NCI-H1436 (cell line): ENCODE data around the gene UGCG.
"Not testable (repeated sequence)": the region's sequence is repeated elsewhere in the genome, so short reads cannot be mapped to it uniquely, and the experiment has no call there.

Experiments
- DNase-seq: peaks from one replicate; lab custom pipeline; 2025; lab: John Stamatoyannopoulos, UW

The UGCG gene

DNA sequence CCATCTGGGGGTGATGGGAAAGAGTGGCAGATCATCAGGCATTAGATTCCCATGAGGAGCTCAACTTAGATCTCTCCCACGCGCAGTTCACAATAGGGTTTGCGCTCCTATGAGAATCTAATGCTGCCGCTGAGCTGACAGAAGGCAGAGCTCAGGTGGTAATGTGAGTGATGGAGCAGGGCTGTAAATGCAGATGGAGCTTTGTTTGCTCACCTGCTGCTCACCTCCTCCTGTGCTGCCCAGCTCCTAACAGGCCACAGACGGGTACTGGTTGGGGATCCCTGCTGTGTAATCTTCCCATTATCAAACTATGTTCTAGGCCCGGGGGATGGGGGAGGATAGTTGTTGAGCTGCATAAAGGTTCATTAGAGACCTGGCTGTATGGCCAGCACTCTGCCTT, 58.4 kb downstream of the UGCG start:
- DNase-seq: peak; percentile 61

DNA sequence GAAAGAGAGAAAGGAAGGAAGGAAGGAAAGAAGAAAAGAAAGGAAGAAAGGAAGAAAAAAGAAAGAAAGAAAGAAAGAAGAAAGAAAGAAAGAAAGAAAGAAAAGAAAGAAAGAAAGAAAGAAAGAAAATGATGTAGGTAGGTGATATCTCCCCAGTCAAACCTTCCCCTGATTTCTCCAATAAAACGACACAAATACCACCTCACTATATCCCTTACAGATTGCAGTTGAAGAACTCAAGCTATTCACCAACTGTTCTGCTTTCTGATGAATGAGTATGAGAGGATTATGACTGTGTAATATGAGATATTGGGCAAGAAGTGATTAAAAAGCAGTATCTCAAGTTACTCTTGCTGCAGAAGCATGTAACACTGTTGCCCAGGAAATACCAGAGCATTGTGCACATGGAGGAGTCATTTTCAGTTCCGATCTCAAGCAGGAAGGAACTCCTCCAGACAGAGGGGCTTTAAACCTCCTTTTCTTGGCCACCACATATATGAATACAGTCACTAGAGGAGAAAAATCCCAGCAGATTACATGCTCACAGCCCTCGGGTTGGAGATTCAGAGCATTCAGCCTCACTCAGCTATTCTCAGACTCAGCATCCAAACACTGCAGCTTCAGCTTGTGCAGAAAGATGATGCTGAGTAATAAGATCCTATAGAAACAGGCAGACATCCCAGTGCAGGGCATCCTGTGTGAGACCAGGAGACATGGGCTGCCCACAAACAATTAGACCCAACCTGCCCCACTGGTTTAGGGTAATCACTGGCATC, 61.4 kb downstream of the UGCG start:
- peak; percentile 11 for DNase-seq

DNA sequence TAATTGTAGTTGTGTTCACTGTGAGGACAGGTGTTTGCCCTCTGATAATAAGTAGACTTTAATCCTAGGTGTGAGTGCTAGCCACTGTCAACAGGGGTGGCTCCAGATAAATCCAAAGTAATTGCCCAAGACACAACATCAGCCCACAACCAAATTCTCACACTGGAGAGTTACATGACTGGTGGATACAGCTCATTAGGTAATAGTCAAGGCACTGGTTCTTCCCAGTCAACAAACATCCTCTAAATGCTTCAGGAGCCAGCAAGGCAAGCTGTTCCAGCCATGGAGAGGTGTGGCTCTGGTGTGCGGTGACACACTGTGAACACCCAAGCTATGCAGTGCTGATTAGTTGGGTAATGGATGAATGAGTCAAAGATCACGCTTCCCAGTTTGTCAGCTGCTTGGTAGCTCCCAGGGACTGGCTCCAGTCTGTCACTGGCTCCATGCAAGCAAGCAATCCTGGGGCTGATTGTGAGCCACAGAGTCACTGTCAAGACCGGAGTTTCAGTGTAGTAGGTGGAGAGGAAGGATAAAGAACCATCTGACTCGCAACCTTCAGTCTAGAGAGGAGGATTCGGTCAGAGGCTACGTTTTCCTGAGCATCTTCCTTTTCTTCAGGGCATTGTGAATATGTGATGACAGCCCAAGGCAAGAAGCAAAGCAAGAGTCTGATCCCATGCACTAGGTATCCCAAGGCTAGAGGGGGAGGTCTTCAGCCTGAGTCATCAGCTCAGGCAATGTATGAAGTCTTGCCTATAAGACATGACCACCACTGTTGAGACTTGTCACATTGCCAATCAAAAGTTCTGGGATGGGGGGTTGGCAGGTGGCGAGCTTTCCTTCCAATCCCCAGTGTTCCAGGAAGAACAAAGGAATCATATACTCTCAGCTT, 63.1 kb downstream of the UGCG start:
- no peak for DNase-seq

DNA sequence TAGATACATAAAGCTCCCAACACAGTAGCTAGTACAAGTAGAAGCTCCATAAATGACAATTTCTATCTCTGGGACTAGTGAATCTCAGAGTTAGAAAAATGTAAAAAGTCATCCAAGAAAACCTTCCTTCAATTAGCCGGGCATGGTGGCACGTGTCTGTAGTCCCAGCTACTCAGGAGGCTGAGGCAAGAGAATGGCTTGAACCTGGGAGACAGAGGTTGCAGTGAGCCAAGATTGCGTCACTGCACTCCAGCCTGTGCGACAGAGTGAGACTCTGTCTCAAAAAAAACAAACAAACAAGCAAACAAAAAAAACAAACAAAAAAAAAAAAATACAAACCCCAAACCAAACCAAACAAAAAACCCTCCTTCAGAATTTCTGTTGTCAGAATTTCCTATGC, 63.9 kb downstream of the UGCG start:
- not testable (repeated sequence) for DNase-seq

DNA sequence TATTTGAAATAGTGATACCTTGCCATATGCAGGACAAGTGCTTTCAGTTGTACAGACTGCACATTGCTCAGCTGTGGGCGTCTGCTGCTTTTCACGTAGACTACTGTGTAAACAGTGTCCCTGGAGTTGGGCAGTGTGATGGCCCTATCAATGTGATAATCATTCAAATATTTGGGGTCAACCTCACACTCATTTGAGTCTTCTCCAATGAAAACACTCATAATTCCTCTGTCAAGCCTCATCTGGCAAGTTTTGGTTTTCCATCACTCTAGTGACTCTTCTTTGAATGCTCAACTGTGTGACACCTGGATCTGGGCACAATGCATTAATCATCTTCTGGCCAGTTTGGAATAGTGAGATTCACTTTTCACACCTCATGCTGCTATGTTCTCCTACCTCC, 64.4 kb downstream of the UGCG start:
- no peak for DNase-seq

DNA sequence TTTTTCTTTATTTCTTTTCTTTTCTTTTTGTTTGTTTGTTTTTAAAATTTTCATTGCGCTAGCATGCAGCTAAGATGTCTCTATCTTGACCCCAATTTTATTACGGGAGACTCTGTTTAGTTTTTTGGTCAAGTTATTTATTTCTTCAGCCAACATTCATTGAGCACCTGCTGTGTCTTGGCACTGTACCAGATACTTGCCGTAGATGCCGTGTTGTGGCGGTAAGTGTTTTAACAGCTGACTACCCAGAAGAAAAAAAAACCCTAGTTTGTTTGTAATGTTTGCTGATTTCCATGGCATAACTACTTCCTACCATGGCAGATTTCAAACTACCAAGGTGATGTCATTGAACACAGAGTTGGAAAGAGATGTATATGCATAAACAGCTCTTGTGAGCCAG, 65.0 kb downstream of the UGCG start:
- peak; percentile 84 for DNase-seq

DNA sequence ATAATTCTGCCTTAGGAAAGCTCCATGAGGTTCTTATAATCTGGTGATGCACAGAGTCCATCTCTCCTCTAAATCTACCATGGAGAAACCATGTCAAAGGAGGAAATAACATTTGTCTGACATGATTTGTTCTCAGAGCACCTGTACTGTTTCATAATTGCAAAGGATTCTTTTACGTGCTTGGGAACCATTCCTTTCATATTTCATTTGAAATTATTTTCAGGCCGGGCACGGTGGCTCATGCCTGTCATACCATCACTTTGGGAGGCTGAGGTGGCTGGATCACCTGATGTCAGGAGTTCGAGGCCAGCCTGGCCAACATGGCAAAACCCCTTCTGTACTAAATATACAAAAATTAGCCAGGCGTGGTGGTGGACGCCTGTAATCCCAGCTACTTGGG, 65.4 kb downstream of the UGCG start:
- DNase-seq: no peak

DNA sequence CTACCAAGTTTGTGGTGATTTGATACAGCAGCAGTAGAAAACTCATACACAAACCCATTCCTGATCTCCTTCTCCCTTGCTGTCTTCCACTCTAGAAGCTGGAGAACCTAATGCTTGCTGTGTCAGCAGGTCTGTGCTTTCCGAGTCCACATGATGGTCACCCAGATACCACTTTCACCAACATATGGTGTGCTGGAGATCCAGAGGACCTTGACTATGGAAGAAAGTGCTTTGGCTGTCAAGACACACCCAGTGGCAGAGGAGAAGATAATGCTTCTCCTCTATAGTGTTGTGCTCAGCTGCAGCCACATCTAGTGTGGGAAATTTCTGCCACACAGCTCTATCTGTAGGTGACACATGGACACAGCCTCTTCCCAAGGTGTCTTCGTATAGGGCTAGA, 67.4 kb downstream of the UGCG start:
- no peak for DNase-seq

DNA sequence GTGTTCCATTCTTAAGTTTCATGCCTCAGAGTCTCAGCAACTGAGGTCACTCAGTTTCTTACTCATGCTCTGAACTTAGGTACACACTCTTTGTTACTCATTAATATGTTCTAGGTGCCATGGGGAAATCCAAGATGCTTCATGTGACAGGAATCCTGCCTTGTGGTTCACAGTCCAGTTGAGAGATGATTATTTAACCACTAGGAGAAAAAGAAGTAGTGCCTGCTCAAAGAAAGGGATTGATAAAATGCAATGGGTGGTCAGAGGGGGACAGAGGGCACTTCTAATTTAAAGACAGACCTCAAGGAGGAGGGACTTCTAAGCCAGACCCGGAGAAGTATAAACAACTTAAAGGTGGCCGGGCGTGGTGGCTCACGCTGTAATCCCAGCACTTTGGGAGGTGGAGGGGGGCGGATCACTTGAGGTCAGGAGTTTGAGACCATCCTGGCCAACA, 69.0 kb downstream of the UGCG start:
- DNase-seq: no peak

DNA sequence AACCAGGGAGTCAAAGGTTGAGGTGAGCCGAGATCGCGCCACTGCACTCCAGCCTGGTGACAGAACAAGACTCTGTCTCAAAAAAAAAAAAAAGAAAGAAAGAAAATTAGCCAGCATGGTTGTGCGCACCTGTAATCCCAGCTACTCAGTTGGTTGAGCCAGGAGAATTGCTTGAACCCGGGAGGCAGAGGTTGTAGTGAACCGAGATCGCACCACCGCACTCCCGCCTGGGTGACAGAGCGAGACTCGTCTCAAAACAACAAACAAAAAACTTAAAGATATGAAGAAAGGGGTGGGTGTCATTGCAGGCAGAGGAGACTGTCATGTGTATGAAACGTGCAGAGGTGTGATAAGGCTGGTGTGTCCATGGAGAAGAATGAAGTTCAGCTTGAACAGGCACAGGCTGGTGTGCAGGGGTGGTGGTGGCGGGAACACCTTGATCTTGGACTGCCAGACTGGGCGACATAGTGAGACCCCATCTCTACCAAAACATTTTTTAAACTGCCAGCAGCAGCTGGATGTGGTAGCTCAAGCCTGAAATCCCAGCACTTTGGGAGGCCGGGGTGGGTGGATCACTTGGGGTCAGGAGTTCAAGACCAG, 69.6 kb downstream of the UGCG start:
- no peak for DNase-seq

DNA sequence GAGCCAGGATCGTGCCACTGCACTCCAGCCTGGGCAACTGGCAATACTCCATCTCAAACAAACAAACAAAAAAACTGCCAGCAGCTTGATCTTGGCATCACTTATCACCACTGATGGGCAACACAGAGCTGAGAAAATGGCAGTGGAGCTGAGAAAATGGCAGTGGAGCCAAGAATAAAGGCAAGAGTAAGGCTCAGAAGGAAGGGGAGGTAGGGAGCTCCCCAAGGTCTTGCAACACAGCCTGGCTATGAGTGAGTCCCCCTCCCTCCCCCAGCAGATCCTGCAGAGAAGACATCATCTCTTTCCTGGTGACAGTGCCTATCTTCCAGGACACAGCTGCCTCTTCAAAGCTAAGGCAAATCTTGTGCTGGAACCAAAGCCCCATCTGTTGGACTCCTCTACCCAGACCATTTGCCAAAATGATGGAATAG, 70.3 kb downstream of the UGCG start:
- DNase-seq: no peak

DNA sequence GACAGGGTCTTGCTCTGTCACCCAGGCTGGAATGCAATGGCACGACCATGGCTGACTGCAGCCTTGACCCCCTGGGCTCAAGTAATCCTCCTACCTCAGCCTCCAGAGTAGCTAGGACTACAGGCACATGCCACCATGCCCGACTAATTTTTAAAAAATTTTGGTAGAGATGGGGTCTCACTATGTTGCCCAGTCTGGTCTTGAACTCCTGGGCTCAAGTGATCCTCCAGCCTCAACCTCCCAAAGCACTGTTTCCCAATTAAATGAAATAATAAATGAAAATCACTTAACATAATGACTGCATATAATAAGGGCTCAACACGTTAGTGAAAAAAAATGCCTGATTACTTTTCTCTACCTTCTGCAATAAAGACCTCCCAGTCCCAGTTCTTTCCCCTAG, 71.0 kb downstream of the UGCG start:
- no peak for DNase-seq

DNA sequence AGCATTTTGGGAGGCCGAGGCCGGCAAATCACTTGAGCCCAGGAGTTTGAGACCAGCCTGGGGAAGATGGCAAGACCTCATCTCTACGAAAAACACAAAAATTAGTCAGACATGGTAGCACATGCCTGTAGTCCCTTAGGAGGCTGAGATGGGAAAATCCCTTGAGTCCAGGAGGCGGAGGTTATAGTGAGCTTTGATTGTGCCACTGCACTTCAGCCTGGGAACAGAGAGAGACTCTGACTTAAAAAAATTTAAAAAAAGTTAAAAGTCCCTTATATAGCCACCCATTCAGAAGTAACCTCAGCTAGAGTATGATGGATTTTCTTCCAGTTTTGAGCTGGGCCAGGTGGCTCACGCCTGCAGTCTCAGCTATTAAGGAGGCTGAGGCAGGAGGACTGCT, 72.4 kb downstream of the UGCG start:
- no peak for DNase-seq

DNA sequence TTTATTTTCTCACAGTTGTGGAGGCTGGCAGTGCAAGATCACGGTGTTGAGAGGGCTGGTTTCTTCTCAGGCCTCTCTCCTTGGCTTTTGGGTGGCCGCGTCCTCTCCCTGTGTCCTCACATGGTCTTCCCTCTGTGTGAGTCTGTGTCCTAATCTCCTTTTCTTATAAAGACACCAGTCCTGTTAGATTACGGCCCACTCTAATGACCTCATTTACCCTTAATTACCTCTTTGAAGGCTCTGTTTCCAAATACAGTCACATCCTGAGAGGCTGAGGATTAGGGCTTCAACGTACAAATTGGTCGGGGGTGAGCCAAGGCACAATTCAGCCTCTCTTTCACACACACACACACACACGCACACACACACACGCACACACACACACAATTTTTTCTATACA, 73.0 kb downstream of the UGCG start:
- no peak for DNase-seq

DNA sequence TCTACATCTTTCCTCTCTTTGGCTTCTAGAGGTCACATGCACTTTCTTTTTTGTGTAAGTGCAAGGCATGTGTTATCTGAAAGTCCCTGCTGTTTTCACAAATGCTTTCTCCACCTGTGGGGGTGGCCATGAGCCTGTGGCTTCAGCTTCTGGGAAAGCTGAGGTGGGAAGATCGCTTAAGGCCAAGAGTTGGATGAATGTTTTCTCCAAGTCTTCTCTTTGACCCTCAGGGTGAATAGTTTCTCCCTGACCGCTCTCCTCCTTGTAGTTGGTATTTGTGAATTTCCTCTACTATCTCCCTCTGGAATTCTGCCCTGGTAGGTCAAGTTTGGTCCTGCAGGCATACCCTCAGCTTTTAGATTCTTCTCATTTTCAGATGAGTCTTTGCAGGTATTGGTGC, 74.2 kb downstream of the UGCG start:
- no peak for DNase-seq

DNA sequence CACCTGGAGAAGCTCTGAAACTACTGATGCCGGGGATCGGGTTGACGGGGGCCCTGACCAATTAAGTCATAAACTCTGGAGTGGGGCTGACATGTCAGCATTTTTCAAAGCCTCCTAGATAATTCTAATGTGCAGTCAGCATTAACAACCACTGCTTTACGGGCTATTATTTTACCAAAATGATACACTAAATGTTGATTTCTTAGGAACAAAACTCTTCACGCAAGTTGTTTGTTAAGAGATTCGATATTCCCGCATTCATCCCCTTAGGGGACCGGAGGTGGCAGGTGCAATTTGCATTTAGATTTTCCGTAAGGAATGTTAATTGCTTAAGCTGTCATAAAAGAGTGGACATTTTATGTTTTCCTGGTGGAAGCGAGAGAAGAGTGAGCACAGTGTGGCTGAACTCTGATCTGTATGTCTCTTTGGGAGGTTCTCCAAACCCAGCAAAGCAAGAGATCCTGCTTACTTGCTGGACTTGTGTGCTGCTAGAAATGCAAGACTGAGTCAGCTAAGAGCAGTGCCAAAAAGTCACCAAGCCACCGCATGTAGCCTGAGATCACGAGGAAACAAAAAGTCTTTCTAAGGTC, 77.6 kb downstream of the UGCG start:
- peak; percentile 67 for DNase-seq

DNA sequence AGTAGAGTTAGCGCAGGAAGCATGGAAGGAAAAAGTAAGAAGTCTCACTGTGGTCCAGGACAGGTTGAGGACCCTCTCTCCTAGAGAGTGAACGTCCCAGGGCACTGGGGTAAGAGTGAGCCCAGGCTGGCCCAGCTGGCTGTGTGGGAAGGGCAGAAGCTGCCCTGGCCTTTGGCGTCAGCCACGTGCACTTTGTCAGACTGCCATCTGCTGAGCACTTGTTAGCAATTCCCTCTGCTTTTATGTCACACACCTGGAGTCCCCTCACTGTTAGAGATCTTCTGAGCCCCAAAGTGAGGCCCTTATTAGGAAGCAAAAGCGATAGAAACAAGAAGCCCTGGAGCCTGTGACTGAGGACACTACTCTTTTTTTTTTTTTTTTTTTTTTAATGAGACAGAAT, 79.1 kb downstream of the UGCG start:
- DNase-seq: peak; percentile 45

DNA sequence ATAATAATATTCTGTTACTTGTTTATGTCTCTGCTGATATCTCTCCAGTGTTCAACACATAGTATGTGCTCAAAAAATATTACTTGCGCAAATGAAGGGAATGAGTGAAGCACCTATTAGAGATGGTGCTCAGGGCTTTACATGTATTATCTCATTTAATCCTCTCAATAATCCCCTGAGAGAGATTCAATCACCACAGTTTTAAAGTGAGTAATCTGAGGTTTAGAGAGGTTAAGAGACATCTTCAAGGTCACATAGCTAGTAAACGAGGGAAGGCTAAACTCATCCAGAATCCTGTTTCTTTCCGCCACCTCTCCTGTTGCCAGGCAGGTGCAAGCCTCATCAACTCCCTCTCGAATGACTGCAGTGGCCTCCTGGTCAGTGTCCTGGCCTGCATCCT, 82.0 kb downstream of the UGCG start:
- no peak for DNase-seq

DNA sequence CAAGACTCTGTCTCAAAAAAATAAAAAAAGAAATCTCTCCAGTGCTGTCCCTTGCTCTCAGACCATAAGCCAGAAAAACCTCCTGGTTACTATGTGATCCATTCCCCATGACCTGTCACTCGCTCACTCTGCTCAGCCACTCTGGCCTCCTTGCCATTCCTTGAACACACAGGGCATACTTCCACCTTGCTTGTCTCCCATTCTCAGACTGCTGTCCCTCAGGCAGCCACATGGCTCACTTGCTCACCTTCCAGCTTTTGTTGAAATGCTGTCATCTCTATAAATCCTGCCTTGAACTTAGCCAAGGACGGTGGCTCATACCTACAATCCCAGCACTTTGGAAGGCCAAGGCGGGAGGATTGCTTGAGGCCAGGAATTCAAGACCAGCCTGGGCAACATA, 82.9 kb downstream of the UGCG start:
- DNase-seq: no peak

DNA sequence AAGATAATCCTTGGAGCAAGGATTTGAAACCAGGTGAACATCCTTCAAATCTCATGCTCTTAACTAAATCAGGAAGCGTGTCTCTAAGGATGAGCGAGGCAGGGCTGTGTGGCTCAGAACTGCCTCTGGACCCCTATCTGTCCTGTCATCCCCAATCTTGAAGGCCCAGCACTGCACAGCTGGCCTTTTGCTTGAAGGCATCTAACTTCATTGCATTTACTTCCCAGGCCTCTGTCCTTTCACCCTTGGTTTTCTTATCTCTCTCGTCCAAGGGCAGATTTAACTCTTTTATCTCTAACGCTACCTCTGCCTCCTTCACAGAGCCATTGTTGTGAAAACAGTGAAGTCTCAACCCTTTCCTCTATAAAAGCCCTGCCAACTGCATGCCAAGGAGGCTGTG, 83.8 kb downstream of the UGCG start:
- no peak for DNase-seq

DNA sequence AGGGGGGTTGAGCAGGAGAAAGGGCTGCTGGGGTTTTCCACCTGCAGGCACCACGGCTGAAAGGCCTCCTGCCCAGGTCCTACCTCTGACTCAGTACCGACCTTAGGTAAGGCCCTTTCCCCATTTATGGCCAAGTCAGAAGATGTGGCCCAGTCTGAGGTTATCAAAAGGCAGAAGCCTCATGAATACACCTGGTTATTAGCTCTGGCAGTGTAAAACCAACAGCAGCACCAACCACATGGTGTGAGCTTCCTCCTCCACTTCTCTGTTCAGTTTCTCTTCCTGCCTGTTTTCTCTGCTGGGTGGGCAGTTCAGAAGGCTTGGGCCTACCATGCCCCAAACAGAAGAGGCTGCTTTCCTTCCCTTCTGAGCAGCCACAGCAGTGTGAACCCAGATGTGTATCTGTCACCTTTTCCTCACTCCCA, 86.9 kb downstream of the UGCG start:
- DNase-seq: no peak

DNA sequence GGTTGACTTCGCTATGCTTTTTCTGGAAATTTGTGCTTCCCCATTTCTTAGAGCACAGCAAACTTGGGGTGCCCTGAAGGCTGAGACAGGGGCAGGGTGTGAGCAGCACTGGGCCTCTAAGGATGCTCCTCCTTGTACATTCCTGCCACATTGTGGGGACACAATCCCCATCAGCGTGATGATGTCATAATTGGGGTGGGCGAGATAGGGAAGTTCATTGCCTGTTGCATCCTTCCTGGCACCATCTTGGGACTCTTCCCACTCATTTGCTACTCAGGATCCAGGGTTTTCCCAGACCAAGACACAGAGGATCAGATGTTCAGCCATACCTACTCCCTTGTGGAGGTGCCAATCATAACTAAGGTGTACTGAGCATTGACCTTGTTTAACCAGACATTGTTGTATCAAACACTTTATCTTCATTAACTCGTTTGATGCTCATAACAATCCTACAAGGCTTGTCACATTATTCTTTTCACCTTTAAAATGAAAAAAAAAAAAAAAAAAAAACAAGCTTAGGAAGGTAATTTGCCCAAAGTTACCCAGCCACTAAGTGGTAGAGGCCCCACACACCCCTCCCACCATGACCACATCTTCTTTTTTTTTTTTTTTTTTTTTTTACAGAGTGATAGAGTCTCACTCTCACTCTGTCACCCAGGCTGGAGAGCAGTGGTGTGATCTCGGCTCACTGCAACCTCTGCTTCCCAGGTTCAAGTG, 87.6 kb downstream of the UGCG start:
- DNase-seq: no peak
